ENCODE measurements around the gene DNAI1. TPM values are rescaled to one million over a fixed set of nuclear protein-coding genes. Genes with fewer than 3 reads are reported as not detected.

Gene DNAI1
- total RNA-seq, 1 experiment from 2014 or later, result not detected

DNA sequence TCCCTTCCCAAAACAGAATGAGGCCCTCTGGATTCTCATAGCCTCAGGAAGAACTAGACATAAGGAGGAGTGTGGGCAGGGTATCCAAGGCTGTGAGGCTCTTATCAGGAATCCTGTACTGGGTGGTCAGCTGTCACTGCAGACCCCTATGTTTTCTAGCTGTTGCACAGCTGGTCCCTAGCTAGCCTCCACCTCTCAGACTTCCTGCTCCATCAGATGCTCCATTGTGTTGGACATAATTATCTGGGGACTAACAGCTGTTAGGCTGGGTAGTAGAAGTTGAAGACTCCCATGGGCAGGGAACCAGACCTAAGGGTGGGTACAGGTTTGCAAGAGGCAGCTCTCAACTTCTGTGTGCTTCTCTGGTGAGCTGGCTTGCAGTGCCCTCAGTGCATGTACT is 18.6 kb upstream of the DNAI1 start:
- Histone ChIP-seq H3K27me3 (ENCODE audit: low read length) (no peaks in the 10 kb centered on the region), H3K27ac (ENCODE audit: low read length) (no peak overlapping the region), H3K9ac (ENCODE audit: low read length) (no peak overlapping the region), H3K36me3 (ENCODE audit: low read depth, low read length) (no peaks in the 10 kb centered on the region; the same call in 1 of the 2 replicates), H3K9me3 (ENCODE audit: low read length) (no peaks in the 10 kb centered on the region), H3K4me1 (ENCODE audit: insufficient read depth, low read length) (peaks cover 7% of the 10 kb centered on the region; the same call in 1 of the 2 replicates), H4K20me1 (ENCODE audit: low read length) (no peaks in the 10 kb centered on the region), H3K79me2 (ENCODE audit: low read length) (0 out of 2 replicates have a peak, but pooled peaks cover 5% of the 10 kb centered on the region), H3K4me3 (ENCODE audit: low read length) (no peak overlapping the region), H3F3A (ENCODE audit: low read length, unreplicated experiment) (no peaks in the 10 kb centered on the region), H2AFZ (ENCODE audit: low read length) (no peak overlapping the region), H3K4me2 (ENCODE audit: low read length) (no peak overlapping the region), H3K9me2 (replicated peaks; ENCODE audit: low read length) (no peaks in the 10 kb centered on the region)
- no TSS peak for BruUV-seq (replicated peaks)
- ATAC-seq (no peak), DNase-seq (no peak)
- CTCF ChIA-PET, result no interaction called here
- TF ChIP-seq, protein P1, sequence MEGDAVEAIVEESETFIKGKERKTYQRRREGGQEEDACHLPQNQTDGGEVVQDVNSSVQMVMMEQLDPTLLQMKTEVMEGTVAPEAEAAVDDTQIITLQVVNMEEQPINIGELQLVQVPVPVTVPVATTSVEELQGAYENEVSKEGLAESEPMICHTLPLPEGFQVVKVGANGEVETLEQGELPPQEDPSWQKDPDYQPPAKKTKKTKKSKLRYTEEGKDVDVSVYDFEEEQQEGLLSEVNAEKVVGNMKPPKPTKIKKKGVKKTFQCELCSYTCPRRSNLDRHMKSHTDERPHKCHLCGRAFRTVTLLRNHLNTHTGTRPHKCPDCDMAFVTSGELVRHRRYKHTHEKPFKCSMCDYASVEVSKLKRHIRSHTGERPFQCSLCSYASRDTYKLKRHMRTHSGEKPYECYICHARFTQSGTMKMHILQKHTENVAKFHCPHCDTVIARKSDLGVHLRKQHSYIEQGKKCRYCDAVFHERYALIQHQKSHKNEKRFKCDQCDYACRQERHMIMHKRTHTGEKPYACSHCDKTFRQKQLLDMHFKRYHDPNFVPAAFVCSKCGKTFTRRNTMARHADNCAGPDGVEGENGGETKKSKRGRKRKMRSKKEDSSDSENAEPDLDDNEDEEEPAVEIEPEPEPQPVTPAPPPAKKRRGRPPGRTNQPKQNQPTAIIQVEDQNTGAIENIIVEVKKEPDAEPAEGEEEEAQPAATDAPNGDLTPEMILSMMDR (conservative IDR thresholded peaks at IDR 0.05; ENCODE audit: low read depth, low read length), result no peak
- TF ChIP-seq EZH2phosphoT487 (IDR thresholded peaks at IDR 0.05; ENCODE audit: borderline replicate concordance, low read length), result no peak
- TF ChIP-seq EZH2 (IDR thresholded peaks at IDR 0.05; ENCODE audit: low read length, unreplicated experiment), result no peak
- intact Hi-C loops (cut with micrococcal nuclease), result no loop called here
- POLR2A ChIA-PET (ENCODE audit: unreplicated experiment), result no interaction called here

DNA sequence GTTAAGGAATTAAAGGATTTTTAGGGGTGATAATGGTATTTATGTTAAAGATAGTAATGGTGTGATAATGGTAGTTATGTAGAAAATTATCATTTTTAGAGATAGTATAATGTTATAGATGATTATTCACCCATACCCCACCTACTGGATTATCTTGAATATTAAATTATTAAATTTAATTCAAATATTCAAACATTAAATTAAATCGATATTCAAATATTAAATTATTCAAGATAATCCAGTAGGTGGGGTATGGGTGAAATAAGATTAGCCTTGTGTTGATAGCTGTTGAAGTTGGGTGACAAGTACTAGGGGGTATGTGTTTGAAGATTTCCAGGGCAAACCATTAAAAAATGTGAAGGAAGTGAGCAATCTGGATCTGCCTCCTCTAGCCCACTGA is 15.8 kb upstream of the DNAI1 start:
- H3K27me3 ChIP-seq (ENCODE audit: low read length), result no peaks in the 10 kb centered on the region
- POLR2A ChIA-PET (ENCODE audit: unreplicated experiment), result no interaction called here
- ATAC-seq, result no peak
- DNase-seq, result no peak
- no peaks in the 10 kb centered on the region for H3K9me2 ChIP-seq (replicated peaks; ENCODE audit: low read length)
- H3K9me3 ChIP-seq (ENCODE audit: low read length), result no peaks in the 10 kb centered on the region
- H4K20me1 ChIP-seq (ENCODE audit: low read length), result no peaks in the 10 kb centered on the region
- 0 out of 2 replicates have a peak, but pooled peaks cover 6% of the 10 kb centered on the region for H3K79me2 ChIP-seq (ENCODE audit: low read length)
- no peak overlapping the region for H3K9ac ChIP-seq (ENCODE audit: low read length)
- H3F3A ChIP-seq (ENCODE audit: low read length, unreplicated experiment), result no peaks in the 10 kb centered on the region
- CTCF ChIA-PET, result interaction anchor here (0.6 kb wide), 1 partner anchor 1344 kb away, joined by 4 read pairs; no protein-coding TSS in a partner anchor
- intact Hi-C loops (cut with micrococcal nuclease), result no loop called here
- peaks cover 7% of the 10 kb centered on the region; the same call in 1 of the 2 replicates for H3K4me1 ChIP-seq (ENCODE audit: insufficient read depth, low read length)
- H3K36me3 ChIP-seq (ENCODE audit: low read depth, low read length), result no peaks in the 10 kb centered on the region
- H3K4me3 ChIP-seq (ENCODE audit: low read length), result no peak overlapping the region
- H3K27ac ChIP-seq (ENCODE audit: low read length), result no peak overlapping the region
- H3K4me2 ChIP-seq (ENCODE audit: low read length), result no peak overlapping the region
- H2AFZ ChIP-seq (ENCODE audit: low read length), result no peak overlapping the region
- TF ChIP-seq EZH2phosphoT487 (IDR thresholded peaks at IDR 0.05; ENCODE audit: borderline replicate concordance, low read length) (no peak), EZH2 (IDR thresholded peaks at IDR 0.05; ENCODE audit: low read length, unreplicated experiment) (no peak)
- TF ChIP-seq, protein P1 (conservative IDR thresholded peaks at IDR 0.05; ENCODE audit: low read depth, low read length), result no peak
- no TSS peak for BruUV-seq (replicated peaks)

DNA sequence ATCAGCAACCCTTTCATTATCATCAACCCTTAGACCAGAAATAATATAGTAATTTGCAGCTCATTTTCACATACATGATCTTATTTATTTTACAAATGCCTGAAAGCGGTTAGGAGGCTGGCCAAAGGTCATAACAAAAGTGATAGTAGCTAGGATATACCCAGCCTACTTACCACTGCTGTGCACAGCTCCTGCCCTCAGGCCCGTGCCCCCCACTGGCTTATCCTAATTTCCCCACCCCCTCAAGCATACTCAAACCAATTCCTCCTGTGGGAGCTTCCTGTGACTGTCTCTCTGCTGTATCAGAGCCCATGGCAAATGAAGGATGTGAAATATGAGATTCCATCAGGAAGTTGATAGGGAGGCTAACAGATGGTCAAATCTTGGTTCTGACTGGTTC is 15.1 kb upstream of the DNAI1 start:
- no peak for ATAC-seq
- intact Hi-C loops (cut with micrococcal nuclease), result no loop called here
- H3K4me2 ChIP-seq (ENCODE audit: low read length), result no peak overlapping the region
- no peaks in the 10 kb centered on the region for H3K36me3 ChIP-seq (ENCODE audit: low read depth, low read length)
- no peak overlapping the region for H3K4me3 ChIP-seq (ENCODE audit: low read length)
- CTCF ChIA-PET, result interaction anchor here (0.6 kb wide), 1 partner anchor 1344 kb away, joined by 4 read pairs; no protein-coding TSS in a partner anchor
- H3K4me1 ChIP-seq (ENCODE audit: insufficient read depth, low read length), result peaks cover 7% of the 10 kb centered on the region; the same call in 1 of the 2 replicates
- H4K20me1 ChIP-seq (ENCODE audit: low read length), result no peaks in the 10 kb centered on the region
- no peaks in the 10 kb centered on the region for H3K27me3 ChIP-seq (ENCODE audit: low read length)
- H3K9me3 ChIP-seq (ENCODE audit: low read length), result no peaks in the 10 kb centered on the region
- H3K9me2 ChIP-seq (replicated peaks; ENCODE audit: low read length), result no peaks in the 10 kb centered on the region
- DNase-seq, result no peak
- no peaks in the 10 kb centered on the region for H3F3A ChIP-seq (ENCODE audit: low read length, unreplicated experiment)
- no peak overlapping the region for H3K27ac ChIP-seq (ENCODE audit: low read length)
- H3K9ac ChIP-seq (ENCODE audit: low read length), result no peak overlapping the region
- POLR2A ChIA-PET (ENCODE audit: unreplicated experiment), result no interaction called here
- peaks cover 12% of the 10 kb centered on the region; the same call in 1 of the 2 replicates for H3K79me2 ChIP-seq (ENCODE audit: low read length)
- TF ChIP-seq EZH2 (IDR thresholded peaks at IDR 0.05; ENCODE audit: low read length, unreplicated experiment) (no peak), EZH2phosphoT487 (IDR thresholded peaks at IDR 0.05; ENCODE audit: borderline replicate concordance, low read length) (no peak)
- TF ChIP-seq, protein P1 (conservative IDR thresholded peaks at IDR 0.05; ENCODE audit: low read depth, low read length), result no peak
- no TSS peak for BruUV-seq (replicated peaks)
- no peak overlapping the region for H2AFZ ChIP-seq (ENCODE audit: low read length)

Measured in PC-3 (cell line).